GM23338 (cell line): ENCODE measurements around the gene ARL6IP1. TPM values are rescaled to one million over a fixed set of nuclear protein-coding genes. Genes with fewer than 3 reads are reported as not detected.
A peak's percentile ranks its signal among the peaks of the same experiment; 100 is the strongest.

ENCODE experiments used
- ATAC-seq: fragments of 200-7000 bp; cut with Tn5 transposase; 3 replicates; pipeline ENCODE4 v1.9.1; 2020
- DNase-seq: peaks from one replicate; pipeline ENCODE4 v3.0.0-alpha.2; 2015; ENCODE audit warnings: low spot score
- H2AFZ ChIP-seq: fragments of 200-600 bp; sonication (generic); 2 replicates; pipeline ENCODE4 v1.8.0; 2016; ENCODE audit warnings: antibody characterized with exemption, mild to moderate bottlenecking, moderate library complexity
- H3F3A ChIP-seq: fragments of 200-600 bp; sonication (generic); replicated peaks from 2 replicates; pipeline ENCODE4 v1.8.0; 2017; ENCODE audit warnings: antibody characterized with exemption, mixed run types, low read depth
- H3K27ac ChIP-seq: fragments of 200-600 bp; sonication (generic); 2 replicates; pipeline ENCODE4 v1.6.1; 2016; ENCODE audit warnings: low read depth
- H3K27me3 ChIP-seq: fragments of 200-600 bp; sonication (generic); 2 replicates; pipeline ENCODE4 v1.8.0; 2016; ENCODE audit warnings: mild to moderate bottlenecking, mixed run types, moderate library complexity; ENCODE audit not compliant: insufficient read depth
- H3K36me3 ChIP-seq: fragments of 200-600 bp; sonication (generic); 2 replicates; pipeline ENCODE4 v1.8.0; 2016; ENCODE audit warnings: mild to moderate bottlenecking; ENCODE audit not compliant: insufficient read depth
- H3K4me1 ChIP-seq: fragments of 200-600 bp; sonication (generic); 2 replicates; pipeline ENCODE4 v1.8.0; 2016; ENCODE audit warnings: mild to moderate bottlenecking, moderate library complexity; ENCODE audit not compliant: insufficient read depth
- H3K4me2 ChIP-seq: fragments of 200-600 bp; sonication (generic); 2 replicates; pipeline ENCODE4 v1.7.1; 2017; ENCODE audit warnings: mixed run types
- H3K4me3 ChIP-seq: fragments of 200-600 bp; sonication (generic); 2 replicates; pipeline ENCODE4 v1.6.1; 2016; ENCODE audit warnings: mixed run types
- H3K79me2 ChIP-seq: fragments of 200-600 bp; sonication (generic); replicated peaks from 2 replicates; pipeline ENCODE4 v1.8.0; 2017; ENCODE audit warnings: mild to moderate bottlenecking; ENCODE audit not compliant: insufficient read depth
- H3K9me2 ChIP-seq: fragments of 200-600 bp; sonication (generic); 2 replicates; pipeline ENCODE4 v1.8.0; 2017; ENCODE audit not compliant: insufficient read depth
- H4K20me1 ChIP-seq: fragments of 200-600 bp; sonication (generic); replicated peaks from 2 replicates; pipeline ENCODE4 v1.8.0; 2017; ENCODE audit warnings: mild to moderate bottlenecking; ENCODE audit not compliant: insufficient read depth
- H3K27ac Mint-ChIP-seq: 2 replicates; pipeline ENCODE4 v1.8.0; 2020; ENCODE audit warnings: inconsistent platforms, mild to moderate bottlenecking, moderate library complexity, mixed read lengths
- H3K27me3 Mint-ChIP-seq: 3 replicates; pipeline ENCODE4 v1.8.0; 2022; ENCODE audit warnings: low read depth, mild to moderate bottlenecking, moderate library complexity, mixed read lengths, inconsistent platforms; ENCODE audit not compliant: insufficient read depth, poor library complexity
- H3K36me3 Mint-ChIP-seq: 3 replicates; pipeline ENCODE4 v1.8.0; 2021; ENCODE audit warnings: low read depth, mild to moderate bottlenecking, inconsistent platforms, moderate library complexity, mixed read lengths
- H3K4me1 Mint-ChIP-seq: 3 replicates; pipeline ENCODE4 v1.8.0; 2020; ENCODE audit warnings: mild to moderate bottlenecking, inconsistent platforms, mixed read lengths
- H3K4me3 Mint-ChIP-seq: 3 replicates; pipeline ENCODE4 v1.8.0; 2021; ENCODE audit warnings: moderate library complexity, mild to moderate bottlenecking, inconsistent platforms, mixed read lengths
- H3K9me3 Mint-ChIP-seq: 3 replicates; pipeline ENCODE4 v1.8.0; 2020; ENCODE audit warnings: moderate library complexity, mild to moderate bottlenecking, inconsistent platforms, mixed read lengths
- CREB1 ChIP-seq: fragments of 250-450 bp; sonication (Bioruptor Pico); IDR thresholded peaks from 2 replicates; pipeline ENCODE4 v1.5.0; 2020; ENCODE audit warnings: low read depth, mild to moderate bottlenecking, moderate library complexity
- CTCF ChIP-seq, 2 experiments: fragments of 200-600 bp in 1 of 2; sonication (generic) in 1 of 2; conservative IDR thresholded peaks; 2 replicates each; pipeline versions ENCODE4 v1.5.1 to v1.6.1; 2016 to 2017; ENCODE audit warnings: antibody characterized with exemption in 2 of 2, low read depth in 2 of 2, mild to moderate bottlenecking in 2 of 2, moderate library complexity in 1 of 2
- ETS1 ChIP-seq: IDR thresholded peaks from 2 replicates; pipeline ENCODE4 v1.6.1; 2016; ENCODE audit warnings: antibody characterized with exemption
- EZH2 ChIP-seq: fragments of 200-600 bp; sonication (generic); IDR thresholded peaks from one replicate; pipeline ENCODE4 v1.8.0; 2017; ENCODE audit warnings: antibody characterized with exemption, mild to moderate bottlenecking, low read depth; ENCODE audit not compliant: unreplicated experiment
- EZH2phosphoT487 ChIP-seq: fragments of 200-600 bp; sonication (generic); IDR thresholded peaks from one replicate; pipeline ENCODE4 v1.8.1; 2018; ENCODE audit warnings: antibody characterized with exemption; ENCODE audit not compliant: unreplicated experiment
- NANOG ChIP-seq: IDR thresholded peaks from 2 replicates; pipeline ENCODE4 v1.6.1; 2016; ENCODE audit warnings: antibody characterized with exemption, borderline replicate concordance
- POLR2AphosphoS5 ChIP-seq: IDR thresholded peaks from 2 replicates; pipeline ENCODE4 v1.6.1; 2016; ENCODE audit warnings: antibody characterized with exemption, low read depth
- REST ChIP-seq: IDR thresholded peaks from one replicate; pipeline ENCODE4 v1.6.1; 2018; ENCODE audit warnings: antibody characterized with exemption; ENCODE audit not compliant: unreplicated experiment
- STAT1 ChIP-seq: IDR thresholded peaks from one replicate; pipeline ENCODE4 v1.6.1; 2016; ENCODE audit warnings: antibody characterized with exemption; ENCODE audit not compliant: unreplicated experiment
- ZNF114 ChIP-seq: fragments of 250-450 bp; sonication (Bioruptor Pico); IDR thresholded peaks from 2 replicates; pipeline ENCODE4 v1.5.0; 2020; ENCODE audit warnings: mild to moderate bottlenecking, moderate library complexity
- ZNF331 ChIP-seq: fragments of 250-450 bp; sonication (Bioruptor Pico); IDR thresholded peaks from 2 replicates; pipeline ENCODE4 v1.5.0; 2020; ENCODE audit warnings: low read depth, mild to moderate bottlenecking, moderate library complexity
- polyA plus RNA-seq: library from polyadenylated mRNA; unstranded; fragments of >200 nt; fragmentation: Nextera tagmentation; extraction: Ambion mirVana; gene quantifications from 2 replicates; pipeline ENCODE4 v1.2.1, GENCODE V29; 2016
- total RNA-seq: library from RNA; depleted of rRNA; stranded (reverse); fragments of >200 nt; shearing (Covaris generic); gene quantifications from 2 replicates; pipeline ENCODE4 v1.2.3, GENCODE V29; 2014

The ARL6IP1 gene
- total and polyA plus RNA-seq, 2 experiments from 2014 or later, result 192 to 250 TPM

- peaks cover 20% of the 10 kb centered on the region for H3K27me3 Mint-ChIP-seq
- H3K36me3 Mint-ChIP-seq, result peaks cover 47% of the 10 kb centered on the region
- Histone ChIP-seq H3K9me2 (no peaks in the 10 kb centered on the region), H3K4me1 (peaks cover 34% of the 10 kb centered on the region), H3F3A (peaks cover 4% of the 10 kb centered on the region), H3K36me3 (peaks cover 35% of the 10 kb centered on the region), H3K27me3 (no peaks in the 10 kb centered on the region), H3K27ac (no peak overlapping the region), H2AFZ (no peak overlapping the region), H3K79me2 (peaks cover 63% of the 10 kb centered on the region), H3K4me2 (peak overlapping the region; percentile 84), H3K4me3 (peak overlapping the region; percentile 88), H4K20me1 (peaks cover 34% of the 10 kb centered on the region)
- DNase-seq (no peak), ATAC-seq (no peak)
- peak overlapping the region; percentile 80 for H3K27ac Mint-ChIP-seq
- no peak for TF ChIP-seq CTCF (conservative IDR thresholded peaks at IDR 0.05; ENCODE audit: low read depth in 2 of 2)
- TF ChIP-seq POLR2AphosphoS5, result no peak
- no peak for TF ChIP-seq CREB1 (CRISPR knock-in tag)
- no peak for TF ChIP-seq NANOG
- no peak for TF ChIP-seq STAT1
- no peak for TF ChIP-seq ETS1
- H3K4me1 Mint-ChIP-seq, result peaks cover 35% of the 10 kb centered on the region
- H3K9me3 Mint-ChIP-seq, result no peaks in the 10 kb centered on the region
- peak overlapping the region; percentile 92 for H3K4me3 Mint-ChIP-seq
These were observed 1.1 kb downstream of the ARL6IP1 start for GRCh38 chr16:18800293-18800692.

- H3K36me3 Mint-ChIP-seq, result peaks cover 52% of the 10 kb centered on the region
- no peaks in the 10 kb centered on the region for H3K9me3 Mint-ChIP-seq
- H3K4me1 Mint-ChIP-seq, result peaks cover 29% of the 10 kb centered on the region
- Histone ChIP-seq H3K4me3 (peak overlapping the region; percentile 88), H3K4me2 (peak overlapping the region; percentile 84), H3K27me3 (no peaks in the 10 kb centered on the region), H3K36me3 (peaks cover 43% of the 10 kb centered on the region), H3K4me1 (peaks cover 27% of the 10 kb centered on the region), H3K79me2 (peaks cover 64% of the 10 kb centered on the region), H3K27ac (no peak overlapping the region), H3F3A (peaks cover 4% of the 10 kb centered on the region), H2AFZ (no peak overlapping the region), H3K9me2 (no peaks in the 10 kb centered on the region), H4K20me1 (peaks cover 37% of the 10 kb centered on the region)
- peaks cover 17% of the 10 kb centered on the region for H3K27me3 Mint-ChIP-seq
- peak overlapping the region; percentile 45; the same call in 1 of the 2 replicates for H3K27ac Mint-ChIP-seq
- no peak for DNase-seq
- no peak for ATAC-seq
- H3K4me3 Mint-ChIP-seq, result peak overlapping the region; percentile 92
- TF ChIP-seq ZNF114 (no peak), EZH2phosphoT487 (no peak), ZNF331 (no peak), STAT1 (no peak), CREB1 (CRISPR knock-in tag) (no peak), REST (no peak), NANOG (no peak), ETS1 (no peak), CTCF (conservative IDR thresholded peaks at IDR 0.05; ENCODE audit: low read depth in 2 of 2) (no peak), POLR2AphosphoS5 (no peak), EZH2 (no peak)
These were observed 1.8 kb downstream of the ARL6IP1 start for GRCh38 chr16:18799500-18799899.
